Spleen (tissue), 7 donors: Measurements from ENCODE around the gene STYXL1.

ENCODE experiments used
- CTCF ChIP-seq, 11 experiments: fragments of 200-600 bp in 7 of 11; fragments of 450-650 bp in 4 of 11; sonication (generic) in 4 of 11; IDR thresholded peaks in 8 of 11; conservative IDR thresholded peaks in 3 of 11; 1 replicate in 7 of 11; 2 replicates in 4 of 11; pipeline versions ENCODE4 v1.4.0 to v1.8.0; 2016 to 2021; ENCODE audit warnings: antibody characterized with exemption in 11 of 11, inconsistent platforms in 4 of 11, mild to moderate bottlenecking in 1 of 11
- POLR2A ChIP-seq, 3 donors: fragments of 450-650 bp; IDR thresholded peaks; one replicate each; pipeline ENCODE4 v1.5.1; 2017; ENCODE audit warnings: antibody characterized with exemption in 3 of 3, mild to moderate bottlenecking in 1 of 3
- POLR2AphosphoS5 ChIP-seq, 3 donors: sonication (generic); formaldehyde crosslinking; IDR thresholded peaks; one replicate each; pipeline ENCODE4 v1.5.1; 2017; ENCODE audit warnings: antibody characterized with exemption in 3 of 3
- donor health status: DM: no; HTN: no; CAD: no; lungs with moderate emphysema.
- donor health status: DM: no; HTN: no; CAD: no.
- donor health status: DM: no; HTN: no; CAD: no.

GRCh38 chr7:76053461-76053860, 5.7 kb upstream of the STYXL1 start:
- TF ChIP-seq CTCF (IDR thresholded peaks at IDR 0.05 in 8 of 11, conservative IDR thresholded peaks at IDR 0.05 in 3 of 11) (no peak), POLR2A (IDR thresholded peaks at IDR 0.05) (no peak), POLR2AphosphoS5 (IDR thresholded peaks at IDR 0.05) (no peak)
